HCT116 (cell line): ENCODE measurements around the gene TLX2. TPM values are rescaled to one million over a fixed set of nuclear protein-coding genes. Genes with fewer than 3 reads are reported as not detected.

Experiments
- ATAC-seq: fragments of 200-7000 bp; cut with Tn5 transposase; 2 replicates; pipeline ENCODE4 v1.9.1; 2020; ENCODE audit warnings: mild to moderate bottlenecking, moderate library complexity
- BruUV-seq: library from RNA; stranded (reverse); fragments of 400-500 nt; replicated peaks from 2 replicates; lab custom pipeline; 2021; lab: Mats Ljungman, UMichigan
- CTCF ChIA-PET: fragments of 300-600 bp; sonication (Branson Sonifier 250); formaldehyde crosslinking; loops from one replicate; lab custom pipeline; 2021; ENCODE audit warnings: antibody characterized with exemption; lab: Charles Lee
- POLR2A ChIA-PET: fragments of 300-600, 350-600 bp; sonication (Branson Sonifier 250); formaldehyde crosslinking; loops from one replicate; lab custom pipeline; 2021; ENCODE audit warnings: antibody characterized with exemption; lab: Charles Lee
- RAD21 ChIA-PET, 2 experiments: fragments of 300-600 bp; sonication (Branson Sonifier 250); formaldehyde crosslinking; loops; one replicate each; lab custom pipeline; 2023; ENCODE audit warnings: low total read pairs in 2 of 2; ENCODE audit not compliant: uncharacterized antibody in 2 of 2, unreplicated experiment in 2 of 2, low non-redundant PET in 1 of 2; lab: Charles Lee
- DNase-seq: peaks from one replicate; pipeline ENCODE4 v3.0.0-alpha.2; 2010; ENCODE audit warnings: low read depth, low spot score
- H2AFZ ChIP-seq: fragments of 200-600 bp; shearing (Covaris generic), sonication (generic); 2 replicates; pipeline ENCODE4 v1.6.1; 2017; ENCODE audit warnings: low read depth, mixed run types, mixed read lengths, antibody characterized with exemption, low read length; ENCODE audit not compliant: poor library complexity, severe bottlenecking
- H3K27ac ChIP-seq: 2 replicates; pipeline ENCODE4 v1.5.1; 2012; ENCODE audit warnings: low read depth, low read length
- H3K27me3 ChIP-seq: fragments of 200-600 bp; sonication (generic); 2 replicates; pipeline ENCODE4 v1.6.1; 2016; ENCODE audit warnings: mixed run types, low read length, mixed read lengths; ENCODE audit not compliant: insufficient read depth
- H3K36me3 ChIP-seq, 2 experiments: fragments of 200-500 bp in 1 of 2; fragments of 200-600 bp in 1 of 2; sonication (Bioruptor generic) in 1 of 2; sonication (generic) in 1 of 2; 2 replicates each; pipeline versions ENCODE4 v1.5.1 to v1.6.1; 2014 to 2016; ENCODE audit warnings: low read length in 2 of 2, inconsistent platforms in 1 of 2, mixed read lengths in 1 of 2, mixed run types in 1 of 2; ENCODE audit not compliant: insufficient read depth in 2 of 2, control insufficient read depth in 1 of 2
- H3K4me1 ChIP-seq, 2 experiments: fragments of 200-600 bp in 1 of 2; sonication (generic) in 1 of 2; 2 replicates each; pipeline versions ENCODE4 v1.5.1 to v1.6.1; 2012 to 2017; ENCODE audit warnings: low read length in 2 of 2, inconsistent platforms in 1 of 2, mild to moderate bottlenecking in 1 of 2, mixed read lengths in 1 of 2, mixed run types in 1 of 2, moderate library complexity in 1 of 2; ENCODE audit not compliant: insufficient read depth in 2 of 2, control insufficient read depth in 1 of 2
- H3K4me2 ChIP-seq: fragments of 200-600 bp; sonication (generic); 2 replicates; pipeline ENCODE4 v1.6.1; 2017; ENCODE audit warnings: mixed run types, low read length, mixed read lengths
- H3K4me3 ChIP-seq, 2 experiments: fragments of 200-600 bp in 1 of 2; sonication (generic) in 1 of 2; replicated peaks in 1 of 2; 2 replicates each; pipeline ENCODE4 v1.5.1; 2011 to 2016; ENCODE audit warnings: low read length in 2 of 2, control low read depth in 1 of 2, low read depth in 1 of 2, mild to moderate bottlenecking in 1 of 2, mixed read lengths in 1 of 2, mixed run types in 1 of 2
- H3K79me2 ChIP-seq: fragments of 200-600 bp; sonication (generic); 2 replicates; pipeline ENCODE4 v1.6.1; 2017; ENCODE audit warnings: mild to moderate bottlenecking, mixed run types, low read length, moderate library complexity, mixed read lengths; ENCODE audit not compliant: insufficient read depth
- H3K9ac ChIP-seq: fragments of 200-600 bp; sonication (generic); 2 replicates; pipeline ENCODE4 v1.6.1; 2016; ENCODE audit warnings: low read length, mixed read lengths
- H3K9me2 ChIP-seq: fragments of 200-600 bp; sonication (generic), shearing (Covaris generic); 2 replicates; pipeline ENCODE4 v1.6.1; 2017; ENCODE audit warnings: mixed run types, mild to moderate bottlenecking, moderate library complexity; ENCODE audit not compliant: insufficient read depth
- H3K9me3 ChIP-seq, 2 experiments: fragments of 200-500 bp in 1 of 2; fragments of 200-600 bp in 1 of 2; sonication (Bioruptor generic) in 1 of 2; sonication (generic) in 1 of 2; 2 replicates each; pipeline ENCODE4 v1.6.1; 2014 to 2017; ENCODE audit warnings: low read length in 2 of 2, mixed read lengths in 2 of 2, inconsistent platforms in 1 of 2, low read depth in 1 of 2, mild to moderate bottlenecking in 1 of 2, mixed run types in 1 of 2, moderate library complexity in 1 of 2; ENCODE audit not compliant: control insufficient read depth in 1 of 2, insufficient read depth in 1 of 2
- H4K20me1 ChIP-seq: fragments of 200-600 bp; sonication (generic), shearing (Covaris generic); 2 replicates; pipeline ENCODE4 v1.6.1; 2017; ENCODE audit warnings: mixed run types, mild to moderate bottlenecking, moderate library complexity; ENCODE audit not compliant: insufficient read depth
- ATF3 ChIP-seq: IDR thresholded peaks from 2 replicates; pipeline ENCODE4 v1.6.1; 2012
- CEBPB ChIP-seq: IDR thresholded peaks from 2 replicates; pipeline ENCODE4 v1.6.1; 2012; ENCODE audit warnings: low read depth
- EGR1 ChIP-seq: IDR thresholded peaks from 2 replicates; pipeline ENCODE4 v1.6.1; 2012; ENCODE audit warnings: low read depth
- EZH2 ChIP-seq: fragments of 200-600 bp; sonication (generic); IDR thresholded peaks from 2 replicates; pipeline ENCODE4 v1.6.1; 2017; ENCODE audit warnings: antibody characterized with exemption, mixed run types
- JUND ChIP-seq: IDR thresholded peaks from 2 replicates; pipeline ENCODE4 v1.6.1; 2012
- MAX ChIP-seq: IDR thresholded peaks from 2 replicates; pipeline ENCODE4 v1.6.1; 2012
- POLR2A ChIP-seq: IDR thresholded peaks from 2 replicates; pipeline ENCODE4 v1.7.0; 2011; ENCODE audit warnings: borderline replicate concordance; ENCODE audit not compliant: insufficient read depth, insufficient read length; ENCODE audit errors: extremely low read depth
- POLR2AphosphoS5 ChIP-seq: IDR thresholded peaks from 2 replicates; pipeline ENCODE4 v1.6.1; 2011; ENCODE audit warnings: mild to moderate bottlenecking, low read depth, low read length, moderate library complexity
- RAD21 ChIP-seq: IDR thresholded peaks from 2 replicates; pipeline ENCODE4 v1.6.1; 2012; ENCODE audit warnings: low read depth, mild to moderate bottlenecking
- SIN3A ChIP-seq: IDR thresholded peaks from 2 replicates; pipeline ENCODE4 v1.6.1; 2012; ENCODE audit warnings: low read depth
- SRF ChIP-seq: IDR thresholded peaks from 2 replicates; pipeline ENCODE4 v1.6.1; 2012; ENCODE audit warnings: low read depth
- YY1 ChIP-seq: IDR thresholded peaks from 2 replicates; pipeline ENCODE4 v1.6.1; 2011; ENCODE audit warnings: low read length, low read depth, moderate library complexity, mild to moderate bottlenecking; ENCODE audit not compliant: insufficient replicate concordance; ENCODE audit errors: extremely low read depth
- ZFX ChIP-seq: fragments of 450-650 bp; IDR thresholded peaks from 2 replicates; pipeline ENCODE4 v1.6.1; 2017
- ZNF274 ChIP-seq: fragments of 200-500 bp; sonication (Bioruptor generic); IDR thresholded peaks from 2 replicates; pipeline ENCODE4 v1.6.1; 2014; ENCODE audit warnings: mild to moderate bottlenecking, low read depth, low read length, inconsistent platforms
- intact Hi-C: fragments of 100-400 bp; cut with micrococcal nuclease; formaldehyde crosslinking; loops from 2 replicates; pipeline ENCODE4 v1.10.0; 2022
- total RNA-seq: library from RNA; stranded (reverse); gene quantifications from one replicate; pipeline ENCODE4 v1.2.1, GENCODE V29; 2021; ENCODE audit not compliant: unreplicated experiment

The TLX2 gene
- total RNA-seq, 1 experiment from 2014 or later = not detected

- no TSS peak for BruUV-seq
- Histone ChIP-seq H3K9me3 (no peaks in the 10 kb centered on the region), H4K20me1 (no peaks in the 10 kb centered on the region), H3K79me2 (no peaks in the 10 kb centered on the region), H3K27ac (no peak overlapping the region), H3K4me2 (no peak overlapping the region), H3K4me3 (no peak overlapping the region), H3K9me2 (no peaks in the 10 kb centered on the region), H3K4me1 (no peaks in the 10 kb centered on the region), H2AFZ (no peak overlapping the region), H3K9ac (no peak overlapping the region), H3K27me3 (no peaks in the 10 kb centered on the region), H3K36me3 (no peaks in the 10 kb centered on the region)
- TF ChIP-seq SRF (no peak), CEBPB (no peak), POLR2A (no peak), POLR2AphosphoS5 (no peak), MAX (no peak), EZH2 (no peak), RAD21 (no peak), ZNF274 (no peak), JUND (no peak), SIN3A (no peak), ATF3 (no peak), ZFX (no peak), YY1 (no peak), EGR1 (no peak)
- ATAC-seq (0 out of 2 replicates have a peak, but pooled peaks have one; percentile 37), DNase-seq (no peak)
- intact Hi-C loops = no loop called here
- POLR2A ChIA-PET = no interaction called here
- RAD21 ChIA-PET = no interaction called here
- CTCF ChIA-PET = no interaction called here
Observed at GRCh38 chr2:74515981-74516633, 1.9 kb downstream of the TLX2 start.
